OCI-LY7 (cell line): ENCODE data around the gene TSPO. TPM values are rescaled to one million over a fixed set of nuclear protein-coding genes. Genes with fewer than 3 reads are reported as not detected.
"Not testable (repeated sequence)": the region's sequence is repeated elsewhere in the genome, so short reads cannot be mapped to it uniquely, and the experiment has no call there.

Experiments
- Bru-seq: library from RNA; stranded (reverse); fragments of 400-500 nt; gene quantifications from one replicate; lab custom pipeline; 2021; lab: Mats Ljungman, UMichigan
- BruChase-seq, 2 experiments: library from RNA; stranded (reverse); fragments of 400-500 nt; gene quantifications; one replicate each; lab custom pipeline; 2021; lab: Mats Ljungman, UMichigan
- BruUV-seq: library from RNA; stranded (reverse); fragments of 400-500 nt; replicated peaks from 2 replicates; lab custom pipeline; 2021; lab: Mats Ljungman, UMichigan
- CTCF ChIA-PET: fragments of 300-600 bp; sonication (Branson Sonifier 250); formaldehyde crosslinking; loops from one replicate; lab custom pipeline; 2022; ENCODE audit warnings: antibody characterized with exemption; ENCODE audit not compliant: unreplicated experiment; lab: Charles Lee
- POLR2A ChIA-PET: fragments of 300-600 bp; sonication (Branson Sonifier 250); formaldehyde crosslinking; loops from one replicate; lab custom pipeline; 2022; ENCODE audit warnings: antibody characterized with exemption; lab: Charles Lee
- DNase-seq: peaks from one replicate; pipeline ENCODE4 v3.0.0-alpha.2; 2015; ENCODE audit warnings: low spot score
- H2AFZ ChIP-seq: fragments of 200-600 bp; sonication (generic), shearing (Covaris generic); 2 replicates; pipeline ENCODE4 v1.6.1; 2014; ENCODE audit warnings: mild to moderate bottlenecking, antibody characterized with exemption, low read length, moderate library complexity
- H3K27ac ChIP-seq: fragments of 200-600 bp; sonication (generic); 2 replicates; pipeline ENCODE4 v1.5.1; 2014; ENCODE audit warnings: mixed run types, low read depth, mild to moderate bottlenecking, moderate library complexity, low read length, inconsistent platforms; ENCODE audit not compliant: poor library complexity, severe bottlenecking
- H3K36me3 ChIP-seq: fragments of 200-600 bp; sonication (generic); 2 replicates; pipeline ENCODE4 v1.6.1; 2014; ENCODE audit warnings: mild to moderate bottlenecking, antibody characterized with exemption, low read length, moderate library complexity, mixed read lengths; ENCODE audit not compliant: insufficient read depth
- H3K4me1 ChIP-seq: fragments of 200-600 bp; sonication (generic); 2 replicates; pipeline ENCODE4 v1.5.1; 2014; ENCODE audit warnings: mild to moderate bottlenecking, low read length; ENCODE audit not compliant: insufficient read depth, poor library complexity, severe bottlenecking
- H3K4me2 ChIP-seq: fragments of 200-600 bp; sonication (generic); 2 replicates; pipeline ENCODE4 v1.6.1; 2014; ENCODE audit warnings: mild to moderate bottlenecking, low read length
- H3K4me3 ChIP-seq: fragments of 200-600 bp; sonication (generic); 2 replicates; pipeline ENCODE4 v1.5.1; 2014; ENCODE audit warnings: mild to moderate bottlenecking, low read depth, low read length; ENCODE audit not compliant: poor library complexity, severe bottlenecking
- H3K79me2 ChIP-seq: fragments of 200-600 bp; sonication (generic); 2 replicates; pipeline ENCODE4 v1.6.1; 2016; ENCODE audit warnings: low read depth, mild to moderate bottlenecking, low read length, moderate library complexity, mixed read lengths; ENCODE audit not compliant: insufficient read depth
- H3K9me2 ChIP-seq: fragments of 200-600 bp; sonication (generic); 2 replicates; pipeline ENCODE4 v1.6.1; 2016; ENCODE audit warnings: mild to moderate bottlenecking, low read length, mixed read lengths; ENCODE audit not compliant: insufficient read depth
- H3K9me3 ChIP-seq: fragments of 200-600 bp; sonication (generic); 2 replicates; pipeline ENCODE4 v1.6.1; 2014; ENCODE audit warnings: mild to moderate bottlenecking, mixed run types, low read length, mixed read lengths
- H4K20me1 ChIP-seq: fragments of 200-600 bp; sonication (generic); 2 replicates; pipeline ENCODE4 v1.6.1; 2014; ENCODE audit warnings: mild to moderate bottlenecking, antibody characterized with exemption, low read length, moderate library complexity, mixed read lengths; ENCODE audit not compliant: insufficient read depth
- CTCF ChIP-seq: fragments of 200-600 bp; sonication (generic); conservative IDR thresholded peaks from 2 replicates; pipeline ENCODE4 v1.5.1; 2014; ENCODE audit warnings: mild to moderate bottlenecking, antibody characterized with exemption, low read length, moderate library complexity, mixed read lengths
- EZH2phosphoT487 ChIP-seq: fragments of 200-600 bp; sonication (generic); IDR thresholded peaks from 2 replicates; pipeline ENCODE4 v1.6.1; 2018; ENCODE audit warnings: low read depth, borderline replicate concordance, mild to moderate bottlenecking, mixed run types, antibody characterized with exemption, low read length, moderate library complexity, mixed read lengths
- intact Hi-C: fragments of 100-400 bp; cut with micrococcal nuclease; formaldehyde crosslinking; loops from one replicate; pipeline ENCODE4 v1.10.0; 2022; ENCODE audit not compliant: unreplicated experiment
- long read RNA-seq: library from polyadenylated mRNA; stranded (forward); transcript quantifications from one replicate; pipeline ENCODE4 v2.0.0, GENCODE V29; 2022
- total RNA-seq, 2 experiments: library from RNA; depleted of rRNA in 1 of 2; stranded (reverse); fragments of >200 nt in 1 of 2; shearing (Covaris generic) in 1 of 2; gene quantifications; 2 replicates each; pipeline ENCODE4 v1.2.3, GENCODE V29; 2014 to 2022

Gene TSPO
- total RNA-seq (2014; rRNA removed; shearing (Covaris generic)) (47.1 and 59.6 TPM in 2 replicates), total RNA-seq (2022) (55.5 and 69.9 TPM in 2 replicates), Bru-seq, nascent RNA (percentile 45 among the genes with signal in this experiment), BruChase-seq, experiment 1, labeled RNA remaining after a 6-hour chase (percentile 56 among the genes with signal in this experiment), BruChase-seq, experiment 2, labeled RNA remaining after a 2-hour chase (percentile 46 among the genes with signal in this experiment)
- long read RNA-seq, transcript TSPO-206 (3 exons, 636 nt), result minor isoform, 12 of 134 reads
- long read RNA-seq, transcript TSPO-202 (4 exons, 881 nt), result major isoform, 111 of 134 reads
- long read RNA-seq, partial matches to known transcripts, result 5 of 134 reads
- long read RNA-seq, other reads (novel, unspliced or antisense), result 4 of 134 reads

- DNase-seq, result peak; percentile 27
- Histone ChIP-seq H3K4me1 (peaks cover 38% of the 10 kb centered on the region), H3K79me2 (no peaks in the 10 kb centered on the region), H2AFZ (peak within 1 kb of the TSS; percentile 28; the same call in 1 of the 2 replicates), H3K4me3 (peak within 1 kb of the TSS; percentile 68), H3K4me2 (peak within 1 kb of the TSS; percentile 64), H3K9me3 (no peaks in the 10 kb centered on the region), H3K36me3 (no peaks in the 10 kb centered on the region), H4K20me1 (no peaks in the 10 kb centered on the region), H3K27ac (no peak within 1 kb of the TSS), H3K9me2 (no peaks in the 10 kb centered on the region)
- ChIA-PET POLR2A (interaction anchor here (0.6 kb wide), 1 partner anchor 1960 kb away, joined by 5 read pairs; no protein-coding TSS in a partner anchor), CTCF (no interaction called here)
- TF ChIP-seq EZH2phosphoT487 (no peak), CTCF (no peak)
- intact Hi-C loops, result no loop called here
- BruUV-seq, result no TSS peak
These were observed at the start of gene TSPO for GRCh38 chr22:43151251-43152002. TSPO (plus strand) TSS chr22:43151559; CDS start chr22:43159239, 7,680 bp downstream.

DNA sequence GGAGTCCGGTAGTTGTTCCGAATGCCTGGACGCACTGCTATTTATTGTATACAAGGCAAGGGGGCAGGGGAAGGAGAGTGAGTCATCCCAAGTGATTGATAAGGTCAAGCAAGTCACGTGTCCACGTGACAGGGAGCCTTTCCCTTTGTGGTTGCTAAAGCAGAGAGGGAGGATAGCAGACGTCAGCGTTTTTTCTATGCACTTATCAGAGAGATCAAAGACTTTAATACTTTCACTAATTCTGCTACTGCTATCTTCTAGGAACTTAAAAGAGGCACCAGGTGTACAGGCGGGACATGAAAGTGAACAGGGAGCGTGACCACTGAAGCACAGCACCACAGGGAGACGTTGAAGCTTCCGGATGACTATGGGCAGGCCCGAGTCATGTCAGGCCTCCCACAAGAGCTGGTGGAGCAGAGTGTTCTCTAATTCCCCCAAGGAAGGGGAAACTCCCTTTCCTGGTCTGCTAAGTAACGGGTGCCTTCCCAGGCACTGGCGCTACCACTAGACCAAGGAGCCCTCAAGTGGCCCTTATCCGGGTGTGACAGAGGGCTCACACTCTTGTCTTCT is 47.2 kb upstream of the TSPO start:
- Histone ChIP-seq H3K4me1 (peaks cover 29% of the 10 kb centered on the region), H3K4me2 (peak overlapping the region; percentile 38)
- BruUV-seq, H3K27ac ChIP-seq, H3K9me2 ChIP-seq, CTCF ChIA-PET, H3K36me3 ChIP-seq, H3K9me3 ChIP-seq, intact Hi-C loops, H2AFZ ChIP-seq, POLR2A ChIA-PET, H4K20me1 ChIP-seq, H3K4me3 ChIP-seq, H3K79me2 ChIP-seq: not testable (repeated sequence)
- peak; percentile 46 for DNase-seq

DNA sequence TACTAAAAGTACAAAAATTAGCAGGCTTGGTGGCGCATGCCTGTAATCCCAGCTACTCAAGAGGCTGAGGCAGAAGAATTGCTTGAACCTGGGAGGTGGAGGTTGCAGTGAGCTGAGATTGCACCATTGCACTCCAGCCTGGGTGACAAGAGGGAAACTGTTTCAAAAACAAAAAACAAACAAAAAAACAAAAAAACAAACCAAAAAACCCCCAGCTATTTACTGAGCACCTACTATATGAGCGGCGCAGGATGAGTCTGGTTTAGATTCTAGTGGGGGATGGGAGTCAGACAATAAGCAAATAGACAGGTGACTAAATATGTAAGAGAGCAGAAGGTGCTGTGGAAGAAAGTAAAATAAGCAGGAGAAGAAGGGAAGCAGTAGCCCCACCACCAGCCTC is 46.4 kb upstream of the TSPO start:
- H3K4me2 ChIP-seq, intact Hi-C loops, CTCF ChIA-PET, H4K20me1 ChIP-seq, H2AFZ ChIP-seq, BruUV-seq, H3K36me3 ChIP-seq, POLR2A ChIA-PET, H3K4me3 ChIP-seq, H3K9me3 ChIP-seq, DNase-seq, H3K9me2 ChIP-seq, H3K27ac ChIP-seq, H3K79me2 ChIP-seq: not testable (repeated sequence)
- peaks cover 36% of the 10 kb centered on the region for H3K4me1 ChIP-seq
